GM12878 (cell line): Measurements from ENCODE around the gene MTERF1. TPM values are rescaled to one million over a fixed set of nuclear protein-coding genes. Genes with fewer than 3 reads are reported as not detected.

Source experiments
- ATAC-seq: fragments of 200-7000 bp; cut with Tn5 transposase; 3 replicates; pipeline ENCODE4 v1.9.1; 2020; ENCODE audit warnings: mild to moderate bottlenecking, moderate library complexity
- BruUV-seq: library from RNA; stranded (reverse); fragments of 400-500 nt; replicated peaks from 2 replicates; lab custom pipeline; 2021; lab: Mats Ljungman, UMichigan
- CTCF ChIA-PET: fragments of 300-600 bp; sonication (Branson Sonifier 250); formaldehyde crosslinking; extraction: SDS; loops from one replicate; lab custom pipeline; 2021; ENCODE audit warnings: inconsistent platforms; lab: Yijun Ruan, JAX
- POLR2A ChIA-PET: fragments of 350-600 bp; formaldehyde crosslinking; extraction: SDS; loops from one replicate; lab custom pipeline; 2021; ENCODE audit warnings: inconsistent platforms; lab: Charles Lee
- RAD21 ChIA-PET: fragments of 300-600 bp; sonication (Branson Sonifier 250); formaldehyde crosslinking; loops from one replicate; lab custom pipeline; 2023; ENCODE audit warnings: antibody characterized with exemption; ENCODE audit not compliant: unreplicated experiment; lab: Charles Lee
- SMC1A ChIA-PET: fragments of 300-600 bp; sonication (Branson Sonifier 250); formaldehyde crosslinking; loops from one replicate; lab custom pipeline; 2023; ENCODE audit not compliant: unreplicated experiment, uncharacterized antibody; lab: Charles Lee
- DNase-seq: peaks from one replicate; pipeline ENCODE4 v3.0.0-alpha.2; 2011; ENCODE audit warnings: low read depth, low spot score
- FAIRE-seq: peaks from 3 replicates; lab custom pipeline; 2011; peaks lifted over from hg19 to GRCh38; lab: Jason Lieb, UNC
- H2AFZ ChIP-seq: 2 replicates; pipeline ENCODE4 v1.6.0; 2011; ENCODE audit warnings: low read depth, low read length, control low read depth; ENCODE audit not compliant: control insufficient read depth
- H3K27ac ChIP-seq: 2 replicates; pipeline ENCODE4 v1.5.1; 2011; ENCODE audit warnings: control low read depth; ENCODE audit not compliant: control insufficient read depth, insufficient read depth
- H3K27me3 ChIP-seq, 2 experiments: replicated peaks in 1 of 2; 2 replicates each; pipeline versions ENCODE4 v1.6.0 to v1.6.1; 2011; ENCODE audit warnings: low read length in 1 of 2; ENCODE audit not compliant: control insufficient read depth in 2 of 2, insufficient read depth in 2 of 2
- H3K36me3 ChIP-seq, 2 experiments: 2 replicates each; pipeline ENCODE4 v1.5.1; 2011; ENCODE audit warnings: low read length in 1 of 2; ENCODE audit not compliant: control insufficient read depth in 2 of 2, insufficient read depth in 2 of 2
- H3K4me1 ChIP-seq: 2 replicates; pipeline ENCODE4 v1.6.1; 2011; ENCODE audit warnings: mild to moderate bottlenecking, low read length, moderate library complexity, mixed read lengths; ENCODE audit not compliant: control insufficient read depth, insufficient read depth
- H3K4me2 ChIP-seq: 2 replicates; pipeline ENCODE4 v1.6.0; 2011; ENCODE audit warnings: control low read depth; ENCODE audit not compliant: control insufficient read depth, insufficient read depth
- H3K4me3 ChIP-seq: fragments of 200-600 bp; sonication (generic); 2 replicates; pipeline ENCODE4 v1.5.1; 2016
- H3K79me2 ChIP-seq: 2 replicates; pipeline ENCODE4 v1.6.0; 2011; ENCODE audit warnings: low read length; ENCODE audit not compliant: control insufficient read depth, insufficient read depth
- H3K9ac ChIP-seq: 2 replicates; pipeline ENCODE4 v1.8.0; 2011; ENCODE audit warnings: low read length, control low read depth, mixed read lengths; ENCODE audit not compliant: control insufficient read depth, insufficient read depth
- H3K9me3 ChIP-seq: replicated peaks from 3 replicates; pipeline ENCODE4 v1.5.1; 2011; ENCODE audit warnings: mild to moderate bottlenecking, low read length; ENCODE audit not compliant: control insufficient read depth, insufficient read depth
- H4K20me1 ChIP-seq: 2 replicates; pipeline ENCODE4 v1.6.0; 2011; ENCODE audit not compliant: control insufficient read depth, insufficient read depth
- ATF2 ChIP-seq: IDR thresholded peaks from 2 replicates; pipeline ENCODE4 v1.6.1; 2012; ENCODE audit warnings: low read length, inconsistent platforms
- ATF7 ChIP-seq: fragments of 450-650 bp; IDR thresholded peaks from 2 replicates; pipeline ENCODE4 v1.6.1; 2016; ENCODE audit warnings: low read depth, mild to moderate bottlenecking
- CHD2 ChIP-seq: IDR thresholded peaks from 2 replicates; pipeline ENCODE4 v1.6.1; 2011; ENCODE audit warnings: low read depth, low read length, improper control_type of control experiment, borderline replicate concordance
- CUX1 ChIP-seq: IDR thresholded peaks from 2 replicates; pipeline ENCODE4 v1.6.1; 2012; ENCODE audit warnings: improper control_type of control experiment, low read depth, low read length; ENCODE audit not compliant: insufficient replicate concordance
- EED ChIP-seq: sonication (generic); IDR thresholded peaks from 2 replicates; pipeline ENCODE4 v1.6.1; 2016; ENCODE audit warnings: antibody characterized with exemption, low read depth
- GATAD2B ChIP-seq: fragments of 450-650 bp; conservative IDR thresholded peaks from 2 replicates; pipeline ENCODE4 v1.6.1; 2017; ENCODE audit warnings: low read depth, mild to moderate bottlenecking, moderate library complexity
- HDGF ChIP-seq: fragments of 450-650 bp; IDR thresholded peaks from 2 replicates; pipeline ENCODE4 v1.6.1; 2016; ENCODE audit warnings: antibody characterized with exemption
- KLF5 ChIP-seq: fragments of 450-650 bp; IDR thresholded peaks from 2 replicates; pipeline ENCODE4 v1.6.1; 2014; ENCODE audit warnings: mild to moderate bottlenecking; ENCODE audit not compliant: partially characterized antibody
- NFXL1 ChIP-seq: fragments of 450-650 bp; IDR thresholded peaks from 2 replicates; pipeline ENCODE4 v1.6.1; 2017; ENCODE audit warnings: antibody characterized with exemption, mild to moderate bottlenecking, borderline replicate concordance
- RELA ChIP-seq: fragments of 450-650 bp; IDR thresholded peaks from 2 replicates; pipeline ENCODE4 v1.8.0; 2014; ENCODE audit warnings: borderline replicate concordance; ENCODE audit not compliant: partially characterized antibody
- SMARCA5 ChIP-seq: fragments of 450-650 bp; IDR thresholded peaks from 2 replicates; pipeline ENCODE4 v1.6.1; 2017; ENCODE audit warnings: mild to moderate bottlenecking
- SP1 ChIP-seq: IDR thresholded peaks from one replicate; pipeline ENCODE4 v1.6.1; 2011; ENCODE audit warnings: low read depth, low read length
- YBX1 ChIP-seq: fragments of 450-650 bp; IDR thresholded peaks from 2 replicates; pipeline ENCODE4 v1.6.1; 2016; ENCODE audit warnings: antibody characterized with exemption
- ZNF24 ChIP-seq: fragments of 450-650 bp; IDR thresholded peaks from 2 replicates; pipeline ENCODE4 v1.6.1; 2017; ENCODE audit warnings: antibody characterized with exemption, mild to moderate bottlenecking
- ZNF384 ChIP-seq: IDR thresholded peaks from 2 replicates; pipeline ENCODE4 v1.6.1; 2012; ENCODE audit warnings: low read depth, mild to moderate bottlenecking, low read length, improper control_type of control experiment, borderline replicate concordance
- WGBS: methylation state at CpG from one replicate; pipeline ENCODE4 v1.1.6; 2016; ENCODE audit warnings: low lambda C conversion rate; ENCODE audit not compliant: insufficient replicate concordance, insufficient coverage; ENCODE audit errors: missing lambda C conversion rate; 5-methylcytosine and 5-hydroxymethylcytosine counted together
- in situ Hi-C: fragments of 300-500 bp; cut with MboI; formaldehyde crosslinking; loops from 9 replicates; pipeline ENCODE4 v1.14.3; 2018; ENCODE audit warnings: mixed read lengths
- intact Hi-C: fragments of 100-400 bp; cut with micrococcal nuclease; formaldehyde crosslinking; loops from one replicate; pipeline ENCODE4 v1.14.2; 2022; ENCODE audit not compliant: unreplicated experiment
- polyA plus RNA-seq, 11 experiments: library from polyadenylated mRNA; depleted of rRNA in 4 of 11; unstranded in 6 of 11; stranded (reverse) in 5 of 11; fragments of >200 nt; fragmentation: Nextera tagmentation in 4 of 11; fragmentation: Illumina TruSeq in 1 of 11; extraction: Ambion mirVana in 4 of 11; extraction: Trizol in 1 of 11; gene quantifications; 1 replicate in 1 of 11; 2 replicates in 10 of 11; pipeline versions ENCODE4 v1.2.1 to v1.2.3, GENCODE V29; 2011 to 2016; ENCODE audit warnings: inconsistent platforms in 2 of 11, missing spikeins in 2 of 11, low read depth in 1 of 11
- total RNA-seq, 4 experiments: library from RNA; depleted of rRNA in 3 of 4; stranded (reverse); fragments of >200 nt in 3 of 4; fragmentation: Illumina TruSeq in 1 of 4; extraction: Trizol in 1 of 4; gene quantifications; 2 replicates each; pipeline versions ENCODE4 v1.2.1 to v1.2.3, GENCODE V29; 2013 to 2021

The MTERF1 gene
- total and polyA plus RNA-seq, 10 of the 15 experiments (the other 5 are each of a cell fraction or from before 2014, with no cell fraction given) = 14.7 to 38.7 (median 28.0) TPM

DNA sequence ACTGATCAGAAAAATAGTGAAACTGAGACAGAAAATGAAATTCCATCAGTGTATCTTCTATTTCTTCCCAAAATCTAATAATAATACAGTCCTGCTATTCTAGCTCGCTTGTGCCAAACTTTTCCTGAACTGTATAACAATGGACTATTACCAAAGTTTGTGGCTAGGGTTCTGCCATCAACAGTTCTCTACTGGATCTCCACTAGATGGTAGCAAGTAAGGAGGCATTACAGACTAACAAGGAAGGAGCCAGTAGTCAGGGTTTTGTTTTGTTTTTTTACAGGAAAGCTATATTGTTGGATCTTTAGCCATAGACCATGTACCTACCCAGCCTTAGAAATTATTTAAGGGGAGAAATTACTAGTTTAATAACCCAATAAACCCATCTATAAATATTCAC lies 10.8 kb downstream of the MTERF1 start:
- Histone ChIP-seq H3K9me3 (no peaks in the 10 kb centered on the region), H3K4me1 (no peaks in the 10 kb centered on the region), H4K20me1 (no peaks in the 10 kb centered on the region), H3K9ac (no peak overlapping the region), H3K4me2 (no peak overlapping the region), H3K27me3 (no peaks in the 10 kb centered on the region), H2AFZ (no peak overlapping the region), H3K4me3 (no peak overlapping the region), H3K36me3 (peaks cover 0 to 6% of the 10 kb centered on the region in 2 experiments; a peak in 1 of 4 replicates), H3K79me2 (no peaks in the 10 kb centered on the region), H3K27ac (no peak overlapping the region)
- WGBS = 90% methylated on average over 1 of the region's 1 CpG
- TF ChIP-seq ZNF24 (no peak), KLF5 (no peak), SMARCA5 (no peak), YBX1 (no peak), ZNF384 (no peak), ATF2 (no peak), EED (no peak), RELA (no peak), CUX1 (no peak), HDGF (no peak), SP1 (no peak), CHD2 (no peak), NFXL1 (no peak), ATF7 (no peak), GATAD2B (no peak)
- in situ Hi-C loops (no loop called here), intact Hi-C loops (loop anchor here (10.0 kb wide), 1 partner anchor 575 kb away; the partner anchor contains the start of gene GATAD1)
- ChIA-PET SMC1A (no interaction called here), CTCF (interaction anchor here (1.5 to 5.5 kb wide), 2 partner anchors 11 to 40 kb away, joined by 3 to 24 read pairs; partner anchors contain the start of gene MTERF1), POLR2A (no interaction called here), RAD21 (no interaction called here)
- ATAC-seq = no peak
- no peak for FAIRE-seq
- DNase-seq = no peak
- BruUV-seq = no TSS peak
